Small intestine (tissue), 7 donors: ENCODE results near the gene EMC6. TPM values are rescaled to one million over a fixed set of nuclear protein-coding genes. Genes with fewer than 3 reads are reported as not detected.
A peak's percentile ranks its signal among the peaks of the same experiment; 100 is the strongest.

Experiments used
- DNase-seq, 2 donors: peaks; one replicate each; pipeline versions ENCODE4 v3.0.0 to v3.0.0-alpha.2; 2013
- FAIRE-seq: peaks from 2 replicates; lab custom pipeline; 2012; peaks lifted over from hg19 to GRCh38; lab: Jason Lieb, UNC
- H3K27ac ChIP-seq, 3 donors: one replicate each; pipeline ENCODE4 v1.5.1; 2013; ENCODE audit warnings: low read length in 2 of 3, mild to moderate bottlenecking in 2 of 3, control low read depth in 1 of 3, inconsistent platforms in 1 of 3, low read depth in 1 of 3, moderate library complexity in 1 of 3
- H3K27me3 ChIP-seq, 3 donors: one replicate each; pipeline ENCODE4 v1.6.1; 2013; ENCODE audit warnings: low read length in 3 of 3, inconsistent platforms in 1 of 3; ENCODE audit not compliant: control insufficient read depth in 3 of 3, insufficient read depth in 3 of 3
- H3K36me3 ChIP-seq, 3 donors: one replicate each; pipeline ENCODE4 v1.6.1; 2013; ENCODE audit warnings: low read length in 3 of 3, inconsistent platforms in 1 of 3, low read depth in 1 of 3, mild to moderate bottlenecking in 1 of 3, moderate library complexity in 1 of 3; ENCODE audit not compliant: control insufficient read depth in 3 of 3, insufficient read depth in 2 of 3
- H3K4me1 ChIP-seq, 3 donors: one replicate each; pipeline ENCODE4 v1.6.1; 2013; ENCODE audit warnings: low read length in 2 of 3, inconsistent platforms in 1 of 3, low read depth in 1 of 3, mild to moderate bottlenecking in 1 of 3, moderate library complexity in 1 of 3; ENCODE audit not compliant: control insufficient read depth in 3 of 3, insufficient read depth in 2 of 3
- H3K4me3 ChIP-seq, 3 donors: one replicate each; pipeline ENCODE4 v1.5.1; 2013; ENCODE audit warnings: low read length in 3 of 3, control low read depth in 1 of 3, inconsistent platforms in 1 of 3, low read depth in 1 of 3, mild to moderate bottlenecking in 1 of 3, moderate library complexity in 1 of 3
- H3K9me3 ChIP-seq, 2 donors: one replicate each; pipeline ENCODE4 v1.6.1; 2013; ENCODE audit warnings: low read depth in 1 of 2, low read length in 1 of 2; ENCODE audit not compliant: control insufficient read depth in 2 of 2, insufficient read depth in 1 of 2
- WGBS, 3 donors: extraction: QIAGEN DNeasy Blood & Tissue Kit; methylation state at CpG; one replicate each; pipeline ENCODE4 v1.1.7; 2013; 5-methylcytosine and 5-hydroxymethylcytosine counted together
- polyA plus RNA-seq, 4 donors: library from polyadenylated mRNA; stranded (reverse) in 3 of 4; unstranded in 1 of 4; fragments of 200-250 nt in 3 of 4; fragments of 120-200 nt in 1 of 4; gene quantifications; one replicate each; pipeline versions ENCODE4 v1.2.1 to v1.2.3, GENCODE V29; 2013
- donor health status: healthy with polysubstance abuse.
- donor health status: control.
- donor health status: control.
- donor health status: Bipolar disorder and iron deficiency.
- donor health status: healthy.

The EMC6 gene
- polyA plus RNA-seq, 4 donors: 40.0 to 85.4 (median 71.9) TPM

DNA sequence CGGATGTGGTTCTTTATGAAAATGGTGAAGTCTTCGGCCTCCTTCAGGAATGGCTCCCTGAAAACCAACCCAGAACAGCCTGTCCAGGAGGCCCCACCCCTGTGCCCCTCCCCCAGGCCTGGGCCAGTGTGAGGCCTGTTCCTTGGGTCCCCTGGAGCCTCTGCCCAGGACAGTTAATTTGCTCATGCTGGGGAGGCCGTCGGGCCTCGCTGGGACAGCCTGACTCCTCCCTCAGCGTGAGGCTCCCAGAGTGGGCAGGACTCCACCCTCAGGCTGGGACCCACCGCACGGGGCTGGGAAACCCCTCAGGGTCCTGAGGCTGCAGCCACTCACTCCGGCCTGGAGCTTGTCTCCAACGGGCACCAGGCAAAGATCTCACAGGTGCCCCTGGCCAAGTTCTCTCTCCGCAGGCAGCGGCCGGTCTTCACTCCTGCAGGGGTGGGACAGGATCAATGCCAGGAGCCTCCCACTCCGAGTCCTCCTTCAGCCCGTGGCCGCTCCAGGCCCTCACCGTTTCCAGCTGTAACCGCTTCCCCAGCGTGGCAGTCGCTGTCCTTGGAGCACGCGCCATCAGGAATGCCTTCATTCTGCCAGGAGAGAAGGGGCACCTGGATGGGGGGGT is 21.6 kb downstream of the EMC6 start:
- H3K4me1 ChIP-seq: no peaks in the 10 kb centered on the region
- no peaks in the 10 kb centered on the region for H3K36me3 ChIP-seq
- H3K9me3 ChIP-seq: no peaks in the 10 kb centered on the region
- no peak overlapping the region for H3K4me3 ChIP-seq
- WGBS, 3 donors: 77 to 84% (median 83%) methylated on average over 18 to 22 of the region's 22 CpGs
- peaks cover 0 to 38% (median 2%) of the 10 kb centered on the region in 3 donors for H3K27me3 ChIP-seq
- H3K27ac ChIP-seq: no peak overlapping the region
- no peak for DNase-seq
- FAIRE-seq: no peak

DNA sequence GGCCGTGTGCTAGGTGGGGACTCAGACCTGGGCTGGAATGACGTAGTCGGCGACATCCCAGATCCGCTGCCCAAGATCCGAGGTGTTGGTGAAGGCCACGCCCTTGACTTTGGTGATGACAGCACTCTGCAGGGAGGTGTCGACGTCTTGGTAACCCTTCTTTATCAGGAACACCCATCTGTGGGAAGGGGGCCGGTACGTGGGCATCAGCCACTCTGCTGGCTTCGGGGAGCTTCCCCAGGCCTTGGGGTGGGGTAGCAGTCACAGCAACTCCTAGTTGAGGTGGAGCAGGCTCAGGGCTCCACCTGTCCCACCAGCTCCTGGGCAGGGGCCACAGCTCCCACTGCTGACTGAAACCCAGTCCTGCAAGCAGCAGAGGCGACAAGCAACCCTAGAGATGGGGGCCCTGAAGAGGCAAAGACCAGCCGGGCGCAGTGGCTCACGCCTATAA is 23.0 kb downstream of the EMC6 start:
- H3K36me3 ChIP-seq: no peaks in the 10 kb centered on the region
- no peaks in the 10 kb centered on the region for H3K9me3 ChIP-seq
- FAIRE-seq (no peak), DNase-seq (no peak)
- peaks cover 0 to 4% (median 0%) of the 10 kb centered on the region in 3 donors for H3K4me1 ChIP-seq
- WGBS, 3 donors: 72 to 80% (median 77%) methylated on average over 16 of the region's 16 CpGs
- H3K4me3 ChIP-seq: no peak overlapping the region
- H3K27ac ChIP-seq: no peak overlapping the region
- peaks cover 2 to 49% (median 7%) of the 10 kb centered on the region in 3 donors for H3K27me3 ChIP-seq

DNA sequence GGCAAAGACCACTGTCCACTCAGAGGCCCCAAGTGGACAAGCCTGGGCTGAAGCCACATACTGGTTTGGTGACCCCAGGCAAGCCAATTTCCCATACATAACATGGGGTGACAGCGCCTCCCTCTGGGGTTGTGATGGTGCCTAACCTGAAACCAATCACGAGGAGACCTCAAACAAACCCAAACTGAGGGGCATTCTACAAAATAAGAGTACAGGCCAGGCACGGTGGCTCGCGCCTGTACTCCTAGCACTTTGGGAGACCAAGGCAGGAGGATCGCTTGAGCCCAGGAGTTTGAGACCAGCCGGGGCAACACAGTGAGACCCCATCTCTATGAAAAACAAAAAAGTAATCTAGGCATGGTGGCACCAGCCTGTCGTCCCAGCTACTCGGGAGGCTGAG is 23.7 kb downstream of the EMC6 start:
- Histone ChIP-seq H3K36me3 (no peaks in the 10 kb centered on the region), H3K27me3 (peaks cover 2 to 55% (median 7%) of the 10 kb centered on the region in 3 donors), H3K9me3 (peaks cover 0 to 2% of the 10 kb centered on the region in 2 donors), H3K4me1 (peaks cover 0 to 4% (median 0%) of the 10 kb centered on the region in 3 donors), H3K4me3 (no peak overlapping the region), H3K27ac (no peak overlapping the region)
- DNase-seq (no peak), FAIRE-seq (no peak)
- 80 to 86% (median 84%) methylated on average over 9 of the region's 9 CpGs for WGBS, 3 donors

DNA sequence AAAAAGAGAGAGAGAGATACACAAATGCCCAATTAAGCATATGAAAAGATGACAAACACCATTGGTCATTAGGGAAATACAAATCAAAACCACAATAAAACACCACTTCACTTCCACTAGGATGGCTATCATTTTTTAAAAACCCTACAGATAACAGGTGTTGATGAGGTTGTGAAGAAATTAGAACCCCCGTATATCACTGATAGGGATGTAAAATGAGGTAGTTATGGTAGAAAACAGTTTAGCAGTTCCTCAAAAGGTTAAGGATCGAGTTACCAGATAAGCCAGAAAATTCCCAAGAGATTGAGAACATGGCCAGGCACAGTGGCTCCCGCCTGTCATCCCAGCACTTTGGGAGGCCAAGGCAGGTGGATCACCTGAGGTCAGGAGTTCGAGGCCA is 24.5 kb downstream of the EMC6 start:
- peaks cover 0 to 4% (median 0%) of the 10 kb centered on the region in 3 donors for H3K4me1 ChIP-seq
- peaks cover 2 to 61% (median 7%) of the 10 kb centered on the region in 3 donors for H3K27me3 ChIP-seq
- no peak overlapping the region for H3K27ac ChIP-seq
- peaks cover 0 to 9% of the 10 kb centered on the region in 2 donors for H3K9me3 ChIP-seq
- no peaks in the 10 kb centered on the region for H3K36me3 ChIP-seq
- no peak overlapping the region for H3K4me3 ChIP-seq
- DNase-seq (no peak), FAIRE-seq (no peak)
- WGBS, 3 donors: 38 to 58% (median 43%) methylated on average over 4 of the region's 4 CpGs

DNA sequence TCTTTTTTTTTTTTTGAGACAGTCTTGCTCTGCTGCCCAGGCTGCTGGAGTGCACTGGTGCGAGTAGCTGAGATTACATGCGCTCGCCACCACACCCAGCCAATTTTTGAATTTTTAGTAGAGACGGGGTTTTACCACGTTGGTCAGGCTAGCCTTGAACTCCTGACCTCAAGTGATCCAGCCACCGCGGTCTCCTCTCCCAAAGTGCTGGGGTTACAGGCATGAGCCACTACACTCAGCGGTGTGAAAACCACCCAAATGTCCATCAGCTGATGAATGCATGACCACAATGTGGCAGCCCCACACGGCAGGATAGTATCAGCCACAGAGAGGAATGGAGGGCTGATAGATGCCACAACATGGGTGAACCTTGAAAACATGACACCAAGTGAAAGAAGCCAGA is 25.2 kb downstream of the EMC6 start:
- no peak for DNase-seq

DNA sequence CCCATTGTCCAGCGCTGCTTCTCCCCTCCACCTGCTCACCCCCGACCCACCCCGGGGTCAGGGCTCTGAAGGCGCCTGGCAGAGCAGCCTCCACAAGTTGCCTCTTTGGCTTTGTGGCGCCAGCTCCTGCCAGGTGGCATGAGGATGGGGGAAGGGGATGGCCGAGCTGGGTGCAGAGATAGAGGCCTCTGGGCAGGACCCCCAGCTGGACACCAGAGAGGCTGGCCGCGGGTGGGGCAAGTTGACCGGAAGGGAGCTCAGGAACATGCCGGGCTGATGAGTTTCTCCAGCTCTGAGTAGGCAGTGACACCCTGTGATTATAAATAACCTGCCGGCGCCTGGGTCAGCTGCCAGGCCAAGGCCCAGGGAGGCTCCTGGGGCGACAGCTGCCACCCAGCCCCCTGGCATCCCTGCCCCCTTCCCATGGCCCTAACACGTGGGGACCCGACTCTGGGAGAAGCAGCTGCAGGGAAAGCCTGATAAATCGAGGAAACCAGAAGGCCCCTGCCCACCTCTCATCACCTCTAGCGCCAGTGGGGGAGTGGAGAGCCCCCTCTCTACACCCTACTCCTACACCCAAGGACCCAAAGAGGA is 26.6 kb downstream of the EMC6 start:
- H3K4me1 ChIP-seq: peaks cover 0 to 4% (median 0%) of the 10 kb centered on the region in 3 donors
- DNase-seq: no peak
- peaks cover 2 to 60% (median 7%) of the 10 kb centered on the region in 3 donors for H3K27me3 ChIP-seq
- peak overlapping the region in 1 of 3 donors; percentile 14 for H3K27ac ChIP-seq
- H3K9me3 ChIP-seq: peaks cover 0 to 15% of the 10 kb centered on the region in 2 donors
- peak overlapping the region; percentile 27 to 53 (median 52) for H3K4me3 ChIP-seq
- WGBS, 3 donors: 5 to 12% (median 10%) methylated on average over 14 to 17 of the region's 17 CpGs
- H3K36me3 ChIP-seq: no peaks in the 10 kb centered on the region
- FAIRE-seq: no peak

More for the DNA sequence above, 25.2 kb downstream of the EMC6 start:
- Histone ChIP-seq H3K36me3 (no peaks in the 10 kb centered on the region), H3K4me1 (peaks cover 0 to 4% (median 0%) of the 10 kb centered on the region in 3 donors), H3K9me3 (peaks cover 0 to 15% of the 10 kb centered on the region in 2 donors), H3K4me3 (no peak overlapping the region), H3K27ac (no peak overlapping the region), H3K27me3 (peaks cover 2 to 60% (median 7%) of the 10 kb centered on the region in 3 donors)
- no peak for FAIRE-seq
- 58 to 60% (median 59%) methylated on average over 9 of the region's 9 CpGs for WGBS, 3 donors

DNA sequence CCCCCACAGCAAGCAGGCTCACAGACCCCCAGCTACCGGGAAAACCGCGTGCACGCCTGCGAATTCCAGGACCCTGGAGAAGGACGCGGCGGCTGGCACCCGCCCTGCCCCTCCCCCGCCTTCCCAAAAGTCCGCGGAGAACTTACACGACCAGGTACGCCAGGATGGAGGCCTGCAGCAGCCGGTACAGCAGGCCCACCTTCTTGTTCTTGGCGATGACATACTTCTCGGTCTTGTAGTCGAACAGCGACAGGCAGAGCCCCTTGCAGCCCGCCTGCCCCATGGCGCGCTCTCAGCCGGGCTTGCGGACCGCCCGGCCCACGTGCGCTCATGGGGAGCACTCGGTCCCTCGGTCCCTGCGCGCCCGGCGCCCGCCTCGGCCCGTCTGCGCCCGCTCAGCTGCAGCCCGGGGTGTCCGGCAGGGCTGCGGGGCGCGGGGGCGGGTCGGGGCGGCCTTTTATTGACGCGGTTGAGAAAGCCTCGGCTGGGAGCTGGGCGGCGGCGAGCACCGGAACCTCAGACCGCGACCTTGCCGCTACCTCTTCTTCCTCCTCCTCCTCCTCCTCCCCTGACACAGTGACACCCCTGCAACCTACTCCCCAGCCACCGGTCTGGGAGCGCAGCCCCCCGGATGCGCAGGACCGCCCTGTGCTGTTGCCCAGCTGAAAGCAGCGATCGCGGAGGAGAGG is 27.3 kb downstream of the EMC6 start, which contains the start of gene P2RX5:
P2RX5 (minus strand) TSS at position 433 of the 689 bp plus-strand sequence; CDS start at position 283, 150 bp downstream.
- 1 to 2% (median 1%) methylated on average over 59 to 65 of the region's 65 CpGs for WGBS, 3 donors
- H3K27me3 ChIP-seq: peaks cover 2 to 60% (median 7%) of the 10 kb centered on the region in 3 donors

DNA sequence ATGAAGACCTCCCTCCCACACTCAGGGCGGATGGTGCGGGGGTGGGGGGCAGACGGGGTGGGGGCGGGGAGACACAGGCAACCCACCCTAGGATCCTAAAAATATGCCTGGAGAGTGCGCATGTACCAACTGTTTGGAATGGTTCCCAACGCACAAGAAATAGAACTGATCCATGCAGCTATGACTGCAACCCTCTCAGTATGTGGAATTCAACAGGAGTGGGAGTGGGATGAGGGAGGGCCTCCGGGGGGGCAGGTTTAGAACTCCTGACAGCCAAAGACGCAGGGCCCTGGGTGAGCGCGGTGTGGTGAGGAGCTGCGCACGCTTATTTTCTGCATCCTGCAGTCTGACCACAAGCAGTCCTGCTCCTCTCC is 28.5 kb downstream of the EMC6 start:
- H3K27ac ChIP-seq: no peak overlapping the region
- FAIRE-seq: no peak

More for the DNA sequence above, 27.3 kb downstream of the EMC6 start, which contains the start of gene P2RX5:
- peak; percentile 34 to 53 for DNase-seq
- Histone ChIP-seq H3K4me3 (peak within 1 kb of the TSS; percentile 27 to 53 (median 52)), H3K36me3 (no peaks in the 10 kb centered on the region), H3K4me1 (peaks cover 0 to 4% (median 0%) of the 10 kb centered on the region in 3 donors), H3K27ac (peak within 1 kb of the TSS in 1 of 3 donors; percentile 32), H3K9me3 (peaks cover 0 to 15% of the 10 kb centered on the region in 2 donors)
- no peak for FAIRE-seq

More for the DNA sequence above, 28.5 kb downstream of the EMC6 start:
- Histone ChIP-seq H3K4me1 (peaks cover 0 to 4% (median 0%) of the 10 kb centered on the region in 3 donors), H3K36me3 (no peaks in the 10 kb centered on the region), H3K9me3 (peaks cover 0 to 15% of the 10 kb centered on the region in 2 donors), H3K27me3 (peaks cover 2 to 55% (median 7%) of the 10 kb centered on the region in 3 donors), H3K4me3 (no peak overlapping the region)
- WGBS, 3 donors: 55 to 62% (median 62%) methylated on average over 11 to 12 of the region's 12 CpGs
- DNase-seq: no peak
